ENCODE results near the gene PTPN14.

PTPN14 gene

GRCh38 chr1:214301526-214301925 lies 249.9 kb downstream of the PTPN14 start:
- H3K79me2 ChIP-seq (ENCODE audit: insufficient read depth, low read length): peaks cover 100% of the 10 kb centered on the region
- no peaks in the 10 kb centered on the region for H3K27me3 ChIP-seq (ENCODE audit: insufficient read depth, low read length, poor library complexity, severe bottlenecking)
- TF ChIP-seq EZH2phosphoT487 (IDR thresholded peaks at IDR 0.05; ENCODE audit: borderline replicate concordance): no peak
- TF ChIP-seq CTCF (conservative IDR thresholded peaks at IDR 0.05; ENCODE audit: low read length): no peak
- H3K4me2 ChIP-seq (ENCODE audit: low read depth, low read length, poor library complexity, severe bottlenecking): no peak overlapping the region
- H3K4me3 ChIP-seq (ENCODE audit: low read length, poor library complexity, severe bottlenecking): no peak overlapping the region
- H3K9me2 ChIP-seq (replicated peaks; ENCODE audit: low read depth, low read length): no peaks in the 10 kb centered on the region
- no peaks in the 10 kb centered on the region for H3K9me3 ChIP-seq (ENCODE audit: insufficient read depth, low read depth, low read length)
- H3K4me1 ChIP-seq (ENCODE audit: insufficient read depth, low read length, poor library complexity, severe bottlenecking): peaks cover 40% of the 10 kb centered on the region
- H2AFZ ChIP-seq (ENCODE audit: low read length): no peak overlapping the region
- H4K20me1 ChIP-seq (ENCODE audit: insufficient read depth, low read length, poor library complexity, severe bottlenecking): peaks cover 26% of the 10 kb centered on the region
- H3F3A ChIP-seq (ENCODE audit: low read depth): peaks cover 7% of the 10 kb centered on the region
- H3K9ac ChIP-seq (ENCODE audit: low read depth, low read length, poor library complexity, severe bottlenecking): no peak overlapping the region
- H3K36me3 ChIP-seq (ENCODE audit: insufficient read depth, low read length): peaks cover 17% of the 10 kb centered on the region; the same call in 1 of the 2 replicates

GRCh38 chr1:214300149-214300780 lies 251.1 kb downstream of the PTPN14 start:
- H3K79me2 ChIP-seq (ENCODE audit: insufficient read depth, low read length): peaks cover 100% of the 10 kb centered on the region
- H3K4me3 ChIP-seq (ENCODE audit: low read length, poor library complexity, severe bottlenecking): no peak overlapping the region
- H2AFZ ChIP-seq (ENCODE audit: low read length): no peak overlapping the region
- peaks cover 16% of the 10 kb centered on the region for H3F3A ChIP-seq (ENCODE audit: low read depth)
- peaks cover 30% of the 10 kb centered on the region for H4K20me1 ChIP-seq (ENCODE audit: insufficient read depth, low read length, poor library complexity, severe bottlenecking)
- no peaks in the 10 kb centered on the region for H3K9me3 ChIP-seq (ENCODE audit: insufficient read depth, low read depth, low read length)
- H3K9ac ChIP-seq (ENCODE audit: low read depth, low read length, poor library complexity, severe bottlenecking): no peak overlapping the region
- no peaks in the 10 kb centered on the region for H3K27me3 ChIP-seq (ENCODE audit: insufficient read depth, low read length, poor library complexity, severe bottlenecking)
- H3K36me3 ChIP-seq (ENCODE audit: insufficient read depth, low read length): peaks cover 4% of the 10 kb centered on the region; the same call in 1 of the 2 replicates
- H3K9me2 ChIP-seq (replicated peaks; ENCODE audit: low read depth, low read length): no peaks in the 10 kb centered on the region
- TF ChIP-seq CTCF (conservative IDR thresholded peaks at IDR 0.05; ENCODE audit: low read length): no peak
- no peak for TF ChIP-seq EZH2phosphoT487 (IDR thresholded peaks at IDR 0.05; ENCODE audit: borderline replicate concordance)
- no peak overlapping the region for H3K4me2 ChIP-seq (ENCODE audit: low read depth, low read length, poor library complexity, severe bottlenecking)
- peaks cover 53% of the 10 kb centered on the region for H3K4me1 ChIP-seq (ENCODE audit: insufficient read depth, low read length, poor library complexity, severe bottlenecking)
